Measurements from ENCODE around the gene TAF11.

GRCh38 chr6:34901930-34902329 lies 14.1 kb upstream of the TAF11 start:
- TF ChIP-seq GATA2 (IDR thresholded peaks at IDR 0.05; ENCODE audit: low read depth, low read length) (no peak), GATA3 (IDR thresholded peaks at IDR 0.05; ENCODE audit: low read depth, low read length) (no peak)
